B cell (primary cell): ENCODE measurements around the gene C4orf17. TPM values are rescaled to one million over a fixed set of nuclear protein-coding genes. Genes with fewer than 3 reads are reported as not detected.
"Not testable (repeated sequence)": the region's sequence is repeated elsewhere in the genome, so short reads cannot be mapped to it uniquely, and the experiment has no call there.

ENCODE experiments used
- ATAC-seq: fragments of 200-7000 bp; cut with Tn5 transposase; one replicate; pipeline ENCODE4 v1.10.0; 2021; ENCODE audit warnings: low read depth, mild to moderate bottlenecking, moderate number of reproducible peaks, moderate library complexity
- CTCF ChIA-PET: fragments of 350-600 bp; sonication (Branson Sonifier 250); formaldehyde crosslinking; loops from one replicate; lab custom pipeline; 2021; ENCODE audit warnings: antibody characterized with exemption, inconsistent platforms; lab: Charles Lee
- POLR2A ChIA-PET: fragments of 350-600 bp; sonication (Branson Sonifier 250); formaldehyde crosslinking; loops from one replicate; lab custom pipeline; 2021; ENCODE audit warnings: antibody characterized with exemption; lab: Charles Lee
- DNase-seq: peaks from one replicate; pipeline ENCODE4 v3.0.0; 2013
- H2AFZ ChIP-seq: 2 replicates; pipeline ENCODE4 v1.6.1; 2012; ENCODE audit warnings: mild to moderate bottlenecking, low read depth, low read length; ENCODE audit not compliant: insufficient read depth, poor library complexity, severe bottlenecking
- H3K27ac ChIP-seq, 2 donors: 1 replicate in 1 of 2; 2 replicates in 1 of 2; pipeline ENCODE4 v1.5.1; 2012 to 2013; ENCODE audit warnings: low read length in 2 of 2, mild to moderate bottlenecking in 2 of 2, moderate library complexity in 1 of 2
- H3K27me3 ChIP-seq, 4 experiments: fragments of 200-600 bp in 1 of 4; sonication (generic) in 1 of 4; replicated peaks in 1 of 4; 1 replicate in 2 of 4; 2 replicates in 2 of 4; pipeline versions ENCODE4 v1.6.1 to v1.7.0; 2013 to 2016; ENCODE audit warnings: low read length in 3 of 4, mild to moderate bottlenecking in 2 of 4, mixed read lengths in 1 of 4, moderate library complexity in 1 of 4; ENCODE audit not compliant: insufficient read depth in 4 of 4, control insufficient read depth in 3 of 4; ENCODE audit errors: control extremely low read depth in 1 of 4
- H3K36me3 ChIP-seq, 2 experiments: replicated peaks in 1 of 2; 1 replicate in 1 of 2; 2 replicates in 1 of 2; pipeline versions ENCODE4 v1.6.1 to v1.7.1; 2013; ENCODE audit warnings: low read length in 1 of 2; ENCODE audit not compliant: insufficient read depth in 2 of 2, control insufficient read depth in 1 of 2; ENCODE audit errors: control extremely low read depth in 1 of 2, extremely low read depth in 1 of 2
- H3K4me1 ChIP-seq, 2 donors: fragments of 200-600 bp in 1 of 2; sonication (generic) in 1 of 2; 1 replicate in 1 of 2; 2 replicates in 1 of 2; pipeline versions ENCODE4 v1.5.1 to v1.6.1; 2013 to 2017; ENCODE audit warnings: low read length in 2 of 2; ENCODE audit not compliant: control insufficient read depth in 2 of 2, insufficient read depth in 2 of 2
- H3K4me2 ChIP-seq: replicated peaks from 2 replicates; pipeline ENCODE3; 2012; ENCODE audit warnings: mild to moderate bottlenecking, low read depth, low read length; ENCODE audit not compliant: poor library complexity, severe bottlenecking
- H3K4me3 ChIP-seq, 5 experiments: fragments of 200-600 bp in 1 of 5; sonication (generic) in 1 of 5; 1 replicate in 3 of 5; 2 replicates in 2 of 5; pipeline versions ENCODE4 v1.5.1 to v1.7.0; 2011 to 2016; ENCODE audit warnings: low read length in 4 of 5, mild to moderate bottlenecking in 4 of 5, low read depth in 2 of 5, control low read depth in 1 of 5, moderate library complexity in 1 of 5; ENCODE audit not compliant: insufficient read depth in 1 of 5; ENCODE audit errors: control extremely low read depth in 1 of 5, extremely low read depth in 1 of 5
- H3K79me2 ChIP-seq: fragments of 200-600 bp; sonication (generic); one replicate; pipeline ENCODE4 v1.6.0; 2016; ENCODE audit warnings: low read length; ENCODE audit not compliant: control insufficient read depth, insufficient read depth
- H3K9ac ChIP-seq: fragments of 200-600 bp; sonication (generic); 2 replicates; pipeline ENCODE4 v1.6.1; 2017; ENCODE audit warnings: mild to moderate bottlenecking, low read length, moderate library complexity
- H3K9me3 ChIP-seq, 3 donors: one replicate each; pipeline versions ENCODE4 v1.6.1 to v1.7.1; 2013; ENCODE audit warnings: low read length in 2 of 3; ENCODE audit not compliant: control insufficient read depth in 2 of 3, insufficient read depth in 1 of 3; ENCODE audit errors: control extremely low read depth in 1 of 3
- H4K20me1 ChIP-seq: 2 replicates; pipeline ENCODE4 v1.6.0; 2012; ENCODE audit warnings: mild to moderate bottlenecking, low read length; ENCODE audit not compliant: insufficient read depth, control insufficient read depth, poor library complexity, severe bottlenecking
- H3K27ac Mint-ChIP-seq: one replicate; pipeline ENCODE4 v1.8.0; 2021; ENCODE audit warnings: mixed read lengths
- H3K27me3 Mint-ChIP-seq: one replicate; pipeline ENCODE4 v1.8.0; 2021; ENCODE audit warnings: mixed read lengths
- H3K4me1 Mint-ChIP-seq: one replicate; pipeline ENCODE4 v1.8.0; 2021; ENCODE audit warnings: mixed read lengths
- H3K4me3 Mint-ChIP-seq: one replicate; pipeline ENCODE4 v1.8.0; 2021; ENCODE audit warnings: mixed read lengths
- H3K9me3 Mint-ChIP-seq: one replicate; pipeline ENCODE4 v1.8.0; 2022; ENCODE audit warnings: mixed read lengths; ENCODE audit not compliant: insufficient read depth
- CTCF ChIP-seq: fragments of 200-600 bp; IDR thresholded peaks from one replicate; pipeline ENCODE4 v1.8.0; 2022; ENCODE audit warnings: antibody characterized with exemption, mild to moderate bottlenecking
- EZH2 ChIP-seq: IDR thresholded peaks from 2 replicates; pipeline ENCODE4 v1.6.1; 2012; ENCODE audit warnings: borderline replicate concordance, low read depth, mild to moderate bottlenecking, moderate library complexity, low read length; ENCODE audit not compliant: insufficient read depth, poor library complexity, severe bottlenecking
- WGBS: methylation state at CpG from one replicate; pipeline ENCODE4 v1.1.5; 2013; ENCODE audit warnings: missing lambda C conversion rate; ENCODE audit not compliant: insufficient coverage; 5-methylcytosine and 5-hydroxymethylcytosine counted together
- intact Hi-C: fragments of 100-400 bp; cut with micrococcal nuclease; formaldehyde crosslinking; loops from one replicate; pipeline ENCODE4 v1.10.0; 2022
- polyA plus RNA-seq: library from polyadenylated mRNA; depleted of rRNA; stranded (reverse); fragments of >200 nt; gene quantifications from 2 replicates; pipeline ENCODE4 v1.2.3, GENCODE V29; 2012
- total RNA-seq, 2 donors: library from RNA; stranded (reverse); fragments of 120-200 nt in 1 of 2; gene quantifications; 1 replicate in 1 of 2; 2 replicates in 1 of 2; pipeline versions ENCODE4 v1.2.3 to v1.2.4, GENCODE V29; 2013 to 2022

Gene C4orf17
- total and polyA plus RNA-seq, 2 donors (not counting 1 experiment from before 2014, with no cell fraction given) = not detected

- no peak overlapping the region for H3K9ac ChIP-seq
- H3K27me3 ChIP-seq = peaks cover 0 to 3% (median 0%) of the 10 kb centered on the region in 4 experiments
- POLR2A ChIA-PET = no interaction called here
- Mint-ChIP-seq H3K4me1 (no peaks in the 10 kb centered on the region), H3K4me3 (no peak overlapping the region), H3K9me3 (peaks cover 11% of the 10 kb centered on the region), H3K27me3 (peaks cover 10% of the 10 kb centered on the region), H3K27ac (no peak overlapping the region)
- H3K36me3 ChIP-seq = no peaks in the 10 kb centered on the region
- no peaks in the 10 kb centered on the region for H3K4me1 ChIP-seq
- TF ChIP-seq EZH2 (no peak), CTCF (no peak)
- no peak overlapping the region for H3K4me3 ChIP-seq
- CTCF ChIA-PET = interaction anchor here (1.1 kb wide), 1 partner anchor 23 kb away, joined by 3 read pairs; no protein-coding TSS in a partner anchor
- WGBS = no CpG with 5 or more reads among the region's 1 CpG
- no peak overlapping the region for H2AFZ ChIP-seq
- no peaks in the 10 kb centered on the region for H4K20me1 ChIP-seq
- ATAC-seq (no peak), DNase-seq (no peak)
- H3K79me2 ChIP-seq = no peaks in the 10 kb centered on the region
- intact Hi-C loops = no loop called here
- peaks cover 1 to 24% (median 17%) of the 10 kb centered on the region in 3 donors for H3K9me3 ChIP-seq
- H3K27ac ChIP-seq = no peak overlapping the region
- H3K4me2 ChIP-seq = no peak overlapping the region
Measured at GRCh38 chr4:99485212-99485611, 25.6 kb upstream of the C4orf17 start.

GRCh38 chr4:99486648-99487047 lies 24.2 kb upstream of the C4orf17 start:
- H3K4me3 ChIP-seq, H3K27ac ChIP-seq, H3K4me1 Mint-ChIP-seq, H4K20me1 ChIP-seq, H3K79me2 ChIP-seq, H3K4me3 Mint-ChIP-seq, H3K4me2 ChIP-seq, H3K4me1 ChIP-seq, intact Hi-C loops, DNase-seq, H3K27me3 ChIP-seq, H3K9ac ChIP-seq, H3K36me3 ChIP-seq, ATAC-seq, H3K27ac Mint-ChIP-seq, H2AFZ ChIP-seq: not testable (repeated sequence)
- 100% methylated on average over 1 of the region's 3 CpGs for WGBS
- ChIA-PET CTCF (interaction anchor here (2.2 kb wide), 1 partner anchor 22 kb away, joined by 5 read pairs; no protein-coding TSS in a partner anchor), POLR2A (interaction anchor here (0.7 kb wide), 1 partner anchor 1252 kb away, joined by 3 read pairs; no protein-coding TSS in a partner anchor)
- Mint-ChIP-seq H3K27me3 (peaks cover 10% of the 10 kb centered on the region), H3K9me3 (peaks cover 14% of the 10 kb centered on the region)
- peaks cover 1 to 29% (median 17%) of the 10 kb centered on the region in 3 donors for H3K9me3 ChIP-seq
